ENCODE measurements around the gene ATG12. TPM values are rescaled to one million over a fixed set of nuclear protein-coding genes. Genes with fewer than 3 reads are reported as not detected.

ATG12 gene
- total and polyA plus RNA-seq, 2 experiments from 2014 or later: 52.6 to 109 TPM

DNA sequence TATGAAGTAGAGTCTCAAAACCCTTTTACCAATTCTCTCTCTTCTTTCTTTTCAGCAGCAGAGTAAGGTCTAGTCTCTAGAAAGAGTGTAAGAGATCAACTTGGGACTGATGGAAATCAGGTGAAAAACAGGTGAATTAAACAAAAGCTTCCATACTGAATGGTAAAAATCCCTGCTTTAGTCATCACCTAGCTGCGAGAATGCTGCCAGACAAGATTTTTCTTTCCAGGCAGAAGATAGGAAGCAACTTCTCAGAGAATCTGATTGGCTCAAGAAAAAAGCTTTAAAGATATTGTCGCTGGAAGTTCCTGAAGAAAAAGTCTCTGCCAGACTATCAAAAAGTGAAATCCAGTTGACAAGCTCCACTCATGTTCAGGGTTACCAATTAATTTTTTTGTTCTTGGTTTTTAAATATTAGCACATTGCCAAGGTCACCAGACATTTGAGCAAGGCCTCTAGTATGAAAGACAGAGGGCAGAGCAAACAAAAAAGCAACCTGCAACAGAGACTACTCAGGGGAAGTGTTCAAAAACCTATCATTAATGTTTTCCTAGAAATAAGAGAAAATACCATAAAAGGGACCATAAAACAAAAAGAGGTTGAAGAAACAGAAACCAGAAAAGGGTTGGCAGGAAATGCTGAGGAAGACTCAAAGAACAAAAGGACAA, 34.2 kb downstream of the ATG12 start (continued):
- TF ChIP-seq, protein P1, sequence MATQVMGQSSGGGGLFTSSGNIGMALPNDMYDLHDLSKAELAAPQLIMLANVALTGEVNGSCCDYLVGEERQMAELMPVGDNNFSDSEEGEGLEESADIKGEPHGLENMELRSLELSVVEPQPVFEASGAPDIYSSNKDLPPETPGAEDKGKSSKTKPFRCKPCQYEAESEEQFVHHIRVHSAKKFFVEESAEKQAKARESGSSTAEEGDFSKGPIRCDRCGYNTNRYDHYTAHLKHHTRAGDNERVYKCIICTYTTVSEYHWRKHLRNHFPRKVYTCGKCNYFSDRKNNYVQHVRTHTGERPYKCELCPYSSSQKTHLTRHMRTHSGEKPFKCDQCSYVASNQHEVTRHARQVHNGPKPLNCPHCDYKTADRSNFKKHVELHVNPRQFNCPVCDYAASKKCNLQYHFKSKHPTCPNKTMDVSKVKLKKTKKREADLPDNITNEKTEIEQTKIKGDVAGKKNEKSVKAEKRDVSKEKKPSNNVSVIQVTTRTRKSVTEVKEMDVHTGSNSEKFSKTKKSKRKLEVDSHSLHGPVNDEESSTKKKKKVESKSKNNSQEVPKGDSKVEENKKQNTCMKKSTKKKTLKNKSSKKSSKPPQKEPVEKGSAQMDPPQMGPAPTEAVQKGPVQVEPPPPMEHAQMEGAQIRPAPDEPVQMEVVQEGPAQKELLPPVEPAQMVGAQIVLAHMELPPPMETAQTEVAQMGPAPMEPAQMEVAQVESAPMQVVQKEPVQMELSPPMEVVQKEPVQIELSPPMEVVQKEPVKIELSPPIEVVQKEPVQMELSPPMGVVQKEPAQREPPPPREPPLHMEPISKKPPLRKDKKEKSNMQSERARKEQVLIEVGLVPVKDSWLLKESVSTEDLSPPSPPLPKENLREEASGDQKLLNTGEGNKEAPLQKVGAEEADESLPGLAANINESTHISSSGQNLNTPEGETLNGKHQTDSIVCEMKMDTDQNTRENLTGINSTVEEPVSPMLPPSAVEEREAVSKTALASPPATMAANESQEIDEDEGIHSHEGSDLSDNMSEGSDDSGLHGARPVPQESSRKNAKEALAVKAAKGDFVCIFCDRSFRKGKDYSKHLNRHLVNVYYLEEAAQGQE (IDR thresholded peaks at IDR 0.05; ENCODE audit: unreplicated experiment): no peak
- TF ChIP-seq NANOG (IDR thresholded peaks at IDR 0.05; ENCODE audit: borderline replicate concordance): no peak
- TF ChIP-seq ZNF114 (CRISPR knock-in tag; IDR thresholded peaks at IDR 0.05): no peak

- TF ChIP-seq EZH2phosphoT487 (IDR thresholded peaks at IDR 0.05; ENCODE audit: unreplicated experiment) (no peak), CTCF (conservative IDR thresholded peaks at IDR 0.05; ENCODE audit: low read depth in 2 of 2) (no peak), STAT1 (IDR thresholded peaks at IDR 0.05; ENCODE audit: unreplicated experiment) (no peak), NANOG (IDR thresholded peaks at IDR 0.05; ENCODE audit: borderline replicate concordance) (no peak), POLR2AphosphoS5 (IDR thresholded peaks at IDR 0.05; ENCODE audit: low read depth) (no peak), JUNB (IDR thresholded peaks at IDR 0.05; ENCODE audit: unreplicated experiment) (no peak)
- TF ChIP-seq, protein P2, sequence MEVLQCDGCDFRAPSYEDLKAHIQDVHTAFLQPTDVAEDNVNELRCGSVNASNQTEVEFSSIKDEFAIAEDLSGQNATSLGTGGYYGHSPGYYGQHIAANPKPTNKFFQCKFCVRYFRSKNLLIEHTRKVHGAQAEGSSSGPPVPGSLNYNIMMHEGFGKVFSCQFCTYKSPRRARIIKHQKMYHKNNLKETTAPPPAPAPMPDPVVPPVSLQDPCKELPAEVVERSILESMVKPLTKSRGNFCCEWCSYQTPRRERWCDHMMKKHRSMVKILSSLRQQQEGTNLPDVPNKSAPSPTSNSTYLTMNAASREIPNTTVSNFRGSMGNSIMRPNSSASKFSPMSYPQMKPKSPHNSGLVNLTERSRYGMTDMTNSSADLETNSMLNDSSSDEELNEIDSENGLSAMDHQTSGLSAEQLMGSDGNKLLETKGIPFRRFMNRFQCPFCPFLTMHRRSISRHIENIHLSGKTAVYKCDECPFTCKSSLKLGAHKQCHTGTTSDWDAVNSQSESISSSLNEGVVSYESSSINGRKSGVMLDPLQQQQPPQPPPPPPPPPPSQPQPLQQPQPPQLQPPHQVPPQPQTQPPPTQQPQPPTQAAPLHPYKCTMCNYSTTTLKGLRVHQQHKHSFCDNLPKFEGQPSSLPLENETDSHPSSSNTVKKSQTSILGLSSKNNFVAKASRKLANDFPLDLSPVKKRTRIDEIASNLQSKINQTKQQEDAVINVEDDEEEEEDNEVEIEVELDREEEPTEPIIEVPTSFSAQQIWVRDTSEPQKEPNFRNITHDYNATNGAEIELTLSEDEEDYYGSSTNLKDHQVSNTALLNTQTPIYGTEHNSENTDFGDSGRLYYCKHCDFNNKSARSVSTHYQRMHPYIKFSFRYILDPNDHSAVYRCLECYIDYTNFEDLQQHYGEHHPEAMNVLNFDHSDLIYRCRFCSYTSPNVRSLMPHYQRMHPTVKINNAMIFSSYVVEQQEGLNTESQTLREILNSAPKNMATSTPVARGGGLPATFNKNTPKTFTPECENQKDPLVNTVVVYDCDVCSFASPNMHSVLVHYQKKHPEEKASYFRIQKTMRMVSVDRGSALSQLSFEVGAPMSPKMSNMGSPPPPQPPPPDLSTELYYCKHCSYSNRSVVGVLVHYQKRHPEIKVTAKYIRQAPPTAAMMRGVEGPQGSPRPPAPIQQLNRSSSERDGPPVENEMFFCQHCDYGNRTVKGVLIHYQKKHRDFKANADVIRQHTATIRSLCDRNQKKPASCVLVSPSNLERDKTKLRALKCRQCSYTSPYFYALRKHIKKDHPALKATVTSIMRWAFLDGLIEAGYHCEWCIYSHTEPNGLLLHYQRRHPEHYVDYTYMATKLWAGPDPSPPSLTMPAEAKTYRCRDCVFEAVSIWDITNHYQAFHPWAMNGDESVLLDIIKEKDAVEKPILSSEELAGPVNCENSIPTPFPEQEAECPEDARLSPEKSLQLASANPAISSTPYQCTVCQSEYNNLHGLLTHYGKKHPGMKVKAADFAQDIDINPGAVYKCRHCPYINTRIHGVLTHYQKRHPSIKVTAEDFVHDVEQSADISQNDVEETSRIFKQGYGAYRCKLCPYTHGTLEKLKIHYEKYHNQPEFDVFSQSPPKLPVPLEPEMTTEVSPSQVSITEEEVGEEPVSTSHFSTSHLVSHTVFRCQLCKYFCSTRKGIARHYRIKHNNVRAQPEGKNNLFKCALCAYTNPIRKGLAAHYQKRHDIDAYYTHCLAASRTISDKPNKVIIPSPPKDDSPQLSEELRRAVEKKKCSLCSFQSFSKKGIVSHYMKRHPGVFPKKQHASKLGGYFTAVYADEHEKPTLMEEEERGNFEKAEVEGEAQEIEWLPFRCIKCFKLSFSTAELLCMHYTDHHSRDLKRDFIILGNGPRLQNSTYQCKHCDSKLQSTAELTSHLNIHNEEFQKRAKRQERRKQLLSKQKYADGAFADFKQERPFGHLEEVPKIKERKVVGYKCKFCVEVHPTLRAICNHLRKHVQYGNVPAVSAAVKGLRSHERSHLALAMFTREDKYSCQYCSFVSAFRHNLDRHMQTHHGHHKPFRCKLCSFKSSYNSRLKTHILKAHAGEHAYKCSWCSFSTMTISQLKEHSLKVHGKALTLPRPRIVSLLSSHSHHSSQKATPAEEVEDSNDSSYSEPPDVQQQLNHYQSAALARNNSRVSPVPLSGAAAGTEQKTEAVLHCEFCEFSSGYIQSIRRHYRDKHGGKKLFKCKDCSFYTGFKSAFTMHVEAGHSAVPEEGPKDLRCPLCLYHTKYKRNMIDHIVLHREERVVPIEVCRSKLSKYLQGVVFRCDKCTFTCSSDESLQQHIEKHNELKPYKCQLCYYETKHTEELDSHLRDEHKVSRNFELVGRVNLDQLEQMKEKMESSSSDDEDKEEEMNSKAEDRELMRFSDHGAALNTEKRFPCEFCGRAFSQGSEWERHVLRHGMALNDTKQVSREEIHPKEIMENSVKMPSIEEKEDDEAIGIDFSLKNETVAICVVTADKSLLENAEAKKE (CRISPR knock-in tag; IDR thresholded peaks at IDR 0.05): no peak
- H3K4me1 ChIP-seq (ENCODE audit: insufficient read depth): peaks cover 8% of the 10 kb centered on the region
- no peak overlapping the region for H3K4me3 ChIP-seq
- no peaks in the 10 kb centered on the region for H3K79me2 ChIP-seq (replicated peaks; ENCODE audit: insufficient read depth)
- no peaks in the 10 kb centered on the region for H3K27me3 ChIP-seq (ENCODE audit: insufficient read depth)
- H2AFZ ChIP-seq: no peak overlapping the region
- no peaks in the 10 kb centered on the region for H4K20me1 ChIP-seq (replicated peaks; ENCODE audit: insufficient read depth)
- no peaks in the 10 kb centered on the region for H3K9me2 ChIP-seq (ENCODE audit: insufficient read depth)
- Mint-ChIP-seq H3K27ac (no peak overlapping the region), H3K27me3 (ENCODE audit: insufficient read depth, low read depth, poor library complexity) (no peaks in the 10 kb centered on the region), H3K4me1 (peaks cover 9% of the 10 kb centered on the region), H3K4me3 (no peak overlapping the region), H3K9me3 (no peaks in the 10 kb centered on the region), H3K36me3 (ENCODE audit: low read depth) (peaks cover 17% of the 10 kb centered on the region; the same call in 2 of the 3 replicates)
- no peak overlapping the region for H3K4me2 ChIP-seq
- no peaks in the 10 kb centered on the region for H3F3A ChIP-seq (replicated peaks; ENCODE audit: low read depth)
- no peak overlapping the region for H3K27ac ChIP-seq (ENCODE audit: low read depth)
- no peaks in the 10 kb centered on the region for H3K36me3 ChIP-seq (ENCODE audit: insufficient read depth)
- DNase-seq (ENCODE audit: low spot score) (no peak), ATAC-seq (no peak)
Observed at GRCh38 chr5:115801984-115802383, 39.4 kb downstream of the ATG12 start.

Measured in GM23338 (cell line).